Fibroblast of skin of left biceps (primary cell): ENCODE data around the gene CADM2.
"Not testable (repeated sequence)": the region's sequence is repeated elsewhere in the genome, so short reads cannot be mapped to it uniquely, and the experiment has no call there.

Experiments
- DNase-seq, 2 experiments: peaks; one replicate each; pipeline ENCODE4 v3.0.0-alpha.2; 2013; ENCODE audit warnings: low read depth in 2 of 2

Gene CADM2

GRCh38 chr3:85935171-85935570 is 976.4 kb downstream of the CADM2 start:
- no peak for DNase-seq

GRCh38 chr3:85939074-85939482 is 980.3 kb downstream of the CADM2 start:
- DNase-seq: no peak

GRCh38 chr3:85950435-85950834 is 991.6 kb downstream of the CADM2 start:
- no peak for DNase-seq

- DNase-seq: no peak
Measured at GRCh38 chr3:85960793-85961192, 1002.0 kb downstream of the CADM2 start.

GRCh38 chr3:85977615-85978338 is 1019.0 kb downstream of the CADM2 start:
- DNase-seq: no peak

- DNase-seq: no peak
Measured at GRCh38 chr3:85979034-85979433, 1020.2 kb downstream of the CADM2 start.

GRCh38 chr3:85989581-85989980 is 1030.8 kb downstream of the CADM2 start:
- not testable (repeated sequence) for DNase-seq

GRCh38 chr3:86029590-86029989 is 1070.8 kb downstream of the CADM2 start:
- DNase-seq: no peak

GRCh38 chr3:86037916-86038315 is 1079.1 kb downstream of the CADM2 start:
- no peak for DNase-seq

- DNase-seq: no peak
Measured at GRCh38 chr3:86046436-86047136, 1087.8 kb downstream of the CADM2 start.

GRCh38 chr3:86047161-86047560 is 1088.4 kb downstream of the CADM2 start:
- no peak for DNase-seq

- DNase-seq: no peak
Measured at GRCh38 chr3:86051058-86051457, 1092.3 kb downstream of the CADM2 start.

- DNase-seq: no peak
Measured at GRCh38 chr3:86056032-86056431, 1097.2 kb downstream of the CADM2 start.

GRCh38 chr3:86056962-86057361 is 1098.2 kb downstream of the CADM2 start:
- DNase-seq: no peak

- DNase-seq: no peak
Measured at GRCh38 chr3:86073799-86074198, 1115.0 kb downstream of the CADM2 start.

GRCh38 chr3:86087160-86087871 is 1128.5 kb downstream of the CADM2 start:
- no peak for DNase-seq

- no peak for DNase-seq
Measured at GRCh38 chr3:86104154-86104553, 1145.4 kb downstream of the CADM2 start.

GRCh38 chr3:86109434-86109833 is 1150.6 kb downstream of the CADM2 start:
- DNase-seq: no peak
